IMR-90 (cell line): ENCODE measurements around the gene TUBA8. TPM values are rescaled to one million over a fixed set of nuclear protein-coding genes. Genes with fewer than 3 reads are reported as not detected.

Source experiments
- ATAC-seq: fragments of 200-7000 bp; cut with Tn5 transposase; 2 replicates; pipeline ENCODE4 v1.9.1; 2020; ENCODE audit warnings: low read depth, mild to moderate bottlenecking, moderate library complexity
- BruUV-seq: library from RNA; stranded (reverse); fragments of 400-500 nt; replicated peaks from 2 replicates; lab custom pipeline; 2021; lab: Mats Ljungman, UMichigan
- CTCF ChIA-PET: fragments of 300-600 bp; formaldehyde crosslinking; extraction: SDS; loops from one replicate; lab custom pipeline; 2021; ENCODE audit warnings: antibody characterized with exemption; lab: Yijun Ruan, JAX
- POLR2A ChIA-PET: fragments of 300-600 bp; sonication (Branson Sonifier 250); formaldehyde crosslinking; loops from one replicate; lab custom pipeline; 2022; ENCODE audit warnings: antibody characterized with exemption; ENCODE audit not compliant: unreplicated experiment; lab: Charles Lee
- DNase-seq: peaks from one replicate; pipeline ENCODE4 v3.0.0; 2013
- H2AFZ ChIP-seq: replicated peaks from 2 replicates; pipeline ENCODE3; 2013; ENCODE audit warnings: low read length, mild to moderate bottlenecking; ENCODE audit not compliant: poor library complexity
- H2AK5ac ChIP-seq: 2 replicates; pipeline ENCODE4 v1.6.1; 2013; ENCODE audit warnings: low read depth, low read length, inconsistent platforms
- H2AK9ac ChIP-seq: replicated peaks from 2 replicates; pipeline ENCODE3; 2013; ENCODE audit warnings: mild to moderate bottlenecking, low read depth, low read length, moderate library complexity; ENCODE audit not compliant: poor library complexity
- H2BK120ac ChIP-seq: 2 replicates; pipeline ENCODE4 v1.6.1; 2013; ENCODE audit warnings: low read depth, low read length, inconsistent platforms
- H2BK15ac ChIP-seq: 3 replicates; pipeline ENCODE4 v1.6.1; 2013; ENCODE audit warnings: low read depth, low read length, inconsistent platforms
- H2BK20ac ChIP-seq: 2 replicates; pipeline ENCODE4 v1.6.1; 2013; ENCODE audit warnings: low read depth, mild to moderate bottlenecking, inconsistent platforms, low read length, moderate library complexity
- H2BK5ac ChIP-seq: 2 replicates; pipeline ENCODE4 v1.6.1; 2013; ENCODE audit warnings: mild to moderate bottlenecking, low read depth, low read length, inconsistent platforms; ENCODE audit not compliant: poor library complexity, severe bottlenecking
- H3K14ac ChIP-seq: replicated peaks from 2 replicates; pipeline ENCODE4 v1.6.1; 2013; ENCODE audit warnings: low read depth, low read length, inconsistent platforms
- H3K18ac ChIP-seq: 2 replicates; pipeline ENCODE4 v1.6.1; 2013; ENCODE audit warnings: low read depth, low read length, control low read depth
- H3K23ac ChIP-seq: 2 replicates; pipeline ENCODE4 v1.6.1; 2013; ENCODE audit warnings: low read depth, low read length, inconsistent platforms
- H3K27ac ChIP-seq: 2 replicates; pipeline ENCODE4 v1.5.1; 2013; ENCODE audit warnings: mild to moderate bottlenecking, control low read depth, low read length; ENCODE audit not compliant: insufficient read depth
- H3K27me3 ChIP-seq: 2 replicates; pipeline ENCODE4 v1.6.1; 2013; ENCODE audit warnings: low read length; ENCODE audit not compliant: control insufficient read depth, insufficient read depth
- H3K36me3 ChIP-seq: 2 replicates; pipeline ENCODE4 v1.6.1; 2013; ENCODE audit warnings: low read length, mixed read lengths; ENCODE audit not compliant: control insufficient read depth, insufficient read depth
- H3K4ac ChIP-seq: 2 replicates; pipeline ENCODE4 v1.6.1; 2013; ENCODE audit warnings: low read depth, low read length, inconsistent platforms
- H3K4me1 ChIP-seq: 2 replicates; pipeline ENCODE4 v1.6.1; 2013; ENCODE audit warnings: low read length, mixed read lengths; ENCODE audit not compliant: control insufficient read depth, insufficient read depth
- H3K4me2 ChIP-seq: 2 replicates; pipeline ENCODE4 v1.6.1; 2013; ENCODE audit warnings: low read depth, mild to moderate bottlenecking, control low read depth, low read length, moderate library complexity
- H3K4me3 ChIP-seq: 2 replicates; pipeline ENCODE4 v1.5.1; 2013; ENCODE audit warnings: low read depth, mild to moderate bottlenecking, control low read depth, low read length, moderate library complexity; ENCODE audit not compliant: insufficient read depth
- H3K56ac ChIP-seq: 2 replicates; pipeline ENCODE4 v1.6.1; 2013; ENCODE audit warnings: low read length, inconsistent platforms; ENCODE audit not compliant: insufficient read depth; ENCODE audit errors: extremely low read depth
- H3K79me1 ChIP-seq, 2 experiments: 2 replicates each; pipeline ENCODE4 v1.6.1; 2013; ENCODE audit warnings: low read length in 2 of 2, inconsistent platforms in 1 of 2, low read depth in 1 of 2
- H3K9ac ChIP-seq: 2 replicates; pipeline ENCODE4 v1.6.1; 2013; ENCODE audit warnings: low read depth, low read length, control low read depth
- H3K9me1 ChIP-seq: 2 replicates; pipeline ENCODE4 v1.6.1; 2013; ENCODE audit warnings: low read length, inconsistent platforms; ENCODE audit not compliant: insufficient read depth
- H3K9me3 ChIP-seq: 2 replicates; pipeline ENCODE4 v1.6.1; 2013; ENCODE audit warnings: low read length; ENCODE audit not compliant: control insufficient read depth, insufficient read depth
- H4K20me1 ChIP-seq: 2 replicates; pipeline ENCODE4 v1.6.1; 2013; ENCODE audit warnings: low read length, inconsistent platforms; ENCODE audit not compliant: insufficient read depth
- H4K5ac ChIP-seq: 2 replicates; pipeline ENCODE4 v1.6.1; 2013; ENCODE audit warnings: mild to moderate bottlenecking, low read depth, low read length, control low read depth
- H4K8ac ChIP-seq, 2 experiments: 2 replicates each; pipeline ENCODE4 v1.6.1; 2013; ENCODE audit warnings: low read depth in 2 of 2, low read length in 2 of 2, control low read depth in 1 of 2, inconsistent platforms in 1 of 2
- H4K91ac ChIP-seq: 2 replicates; pipeline ENCODE4 v1.6.1; 2013; ENCODE audit warnings: low read depth, low read length, inconsistent platforms; ENCODE audit not compliant: insufficient read depth
- CHD1 ChIP-seq: IDR thresholded peaks from 2 replicates; pipeline ENCODE4 v1.6.1; 2012; ENCODE audit warnings: low read depth, low read length, improper control_type of control experiment
- CTCF ChIP-seq: conservative IDR thresholded peaks from 2 replicates; pipeline ENCODE4 v1.5.1; 2012; ENCODE audit warnings: mild to moderate bottlenecking, low read depth, low read length, improper control_type of control experiment
- FOS ChIP-seq: fragments of 150-350 bp; IDR thresholded peaks from 2 replicates; pipeline ENCODE4 v1.6.1; 2016; ENCODE audit warnings: low read depth, low read length
- MAFK ChIP-seq: IDR thresholded peaks from 2 replicates; pipeline ENCODE4 v1.6.1; 2012; ENCODE audit warnings: low read depth, low read length, improper control_type of control experiment
- MAZ ChIP-seq: IDR thresholded peaks from 2 replicates; pipeline ENCODE4 v1.6.1; 2012; ENCODE audit warnings: low read depth, mild to moderate bottlenecking, low read length, improper control_type of control experiment, moderate library complexity, borderline replicate concordance
- RAD21 ChIP-seq: IDR thresholded peaks from 2 replicates; pipeline ENCODE4 v1.6.1; 2012; ENCODE audit warnings: low read length, improper control_type of control experiment
- RFX5 ChIP-seq: IDR thresholded peaks from 2 replicates; pipeline ENCODE4 v1.8.0; 2012; ENCODE audit warnings: low read depth, mild to moderate bottlenecking, low read length, moderate library complexity
- SMC3 ChIP-seq: fragments of 150-350 bp; IDR thresholded peaks from 2 replicates; pipeline ENCODE4 v1.6.1; 2016; ENCODE audit warnings: low read depth, mild to moderate bottlenecking, antibody characterized with exemption, low read length, moderate library complexity
- WGBS, 2 experiments: methylation state at CpG; one replicate each; pipeline versions ENCODE4 v1.1.5 to v1.1.7; 2013; ENCODE audit warnings: missing lambda C conversion rate in 2 of 2; ENCODE audit not compliant: insufficient read length in 1 of 2; ENCODE audit errors: extremely low coverage in 2 of 2; 5-methylcytosine and 5-hydroxymethylcytosine counted together
- dilution Hi-C: fragments of 300-500 bp; cut with HindIII; formaldehyde crosslinking; loops from one replicate; pipeline ENCODE4 v1.14.3; 2018; ENCODE audit warnings: low sequenced_read_pairs; ENCODE audit not compliant: unreplicated experiment
- in situ Hi-C: fragments of 300-500 bp; cut with MboI; formaldehyde crosslinking; loops from 3 replicates; pipeline ENCODE4 v1.14.3; 2019; ENCODE audit warnings: low sequenced_read_pairs, inconsistent platforms, mixed read lengths
- intact Hi-C: fragments of 100-400 bp; cut with micrococcal nuclease; formaldehyde crosslinking; loops from 2 replicates; pipeline ENCODE4 v1.10.0; 2022
- polyA plus RNA-seq, 3 experiments: library from polyadenylated mRNA; depleted of rRNA; stranded (reverse); fragments of >200 nt; gene quantifications; 2 replicates each; pipeline ENCODE4 v1.2.3, GENCODE V29; 2012; ENCODE audit warnings: low replicate concordance in 1 of 3
- total RNA-seq: library from RNA; depleted of rRNA; stranded (reverse); fragments of >200 nt; gene quantifications from 2 replicates; pipeline ENCODE4 v1.2.3, GENCODE V29; 2012

Gene TUBA8
- total and polyA plus RNA-seq, 2 of the 4 experiments (the other 2 are of a cell fraction) = 1.4 to 2.2 TPM

- no peaks in the 10 kb centered on the region for H3K79me1 ChIP-seq
- no peak for TF ChIP-seq RAD21
- no peak for TF ChIP-seq FOS
- TF ChIP-seq RFX5 = no peak
- no peak for TF ChIP-seq MAFK
- TF ChIP-seq SMC3 = no peak
- no peak for TF ChIP-seq CTCF
- no peak for TF ChIP-seq MAZ
- no peak for TF ChIP-seq CHD1
- H3K56ac ChIP-seq = no peak overlapping the region
- H3K9me3 ChIP-seq = no peaks in the 10 kb centered on the region
- no peak overlapping the region for H4K8ac ChIP-seq
- no peak overlapping the region for H2AK5ac ChIP-seq
- H3K27me3 ChIP-seq = no peaks in the 10 kb centered on the region
- in situ Hi-C loops = no loop called here
- H2BK20ac ChIP-seq = no peak overlapping the region
- no peak overlapping the region for H3K4ac ChIP-seq
- no peak overlapping the region for H4K5ac ChIP-seq
- no peak overlapping the region for H3K9ac ChIP-seq
- H3K18ac ChIP-seq = no peak overlapping the region
- no peak overlapping the region for H3K27ac ChIP-seq
- H4K91ac ChIP-seq = no peak overlapping the region
- ATAC-seq (no peak), DNase-seq (no peak)
- no peak overlapping the region for H2BK5ac ChIP-seq
- dilution Hi-C loops = no loop called here
- intact Hi-C loops = loop anchor here (5.0 kb wide), 1 partner anchor 43 kb away; no protein-coding TSS in a partner anchor
- H3K36me3 ChIP-seq = peaks cover 5% of the 10 kb centered on the region; the same call in 1 of the 2 replicates
- no peaks in the 10 kb centered on the region for H3K4me1 ChIP-seq
- no TSS peak for BruUV-seq
- WGBS, 2 experiments = 100% methylated on average over 5 of the region's 8 CpGs; no CpG with 5 or more reads in 1 of the 2 experiments
- ChIA-PET CTCF (no interaction called here), POLR2A (no interaction called here)
- H2AFZ ChIP-seq = no peak overlapping the region
- no peak overlapping the region for H3K23ac ChIP-seq
- H3K4me3 ChIP-seq = no peak overlapping the region
- no peak overlapping the region for H2BK120ac ChIP-seq
- H2AK9ac ChIP-seq = no peak overlapping the region
- H3K9me1 ChIP-seq = no peaks in the 10 kb centered on the region; the same call in 1 of the 2 replicates
- H3K14ac ChIP-seq = no peak overlapping the region
- H2BK15ac ChIP-seq = no peak overlapping the region
- no peaks in the 10 kb centered on the region for H4K20me1 ChIP-seq
- no peak overlapping the region for H3K4me2 ChIP-seq
Observed at GRCh38 chr22:18130018-18130417, 19.4 kb downstream of the TUBA8 start.
